Measurements from ENCODE around the gene PCED1A.

GRCh38 chr20:2858591-2858990, 18.1 kb upstream of the PCED1A start:
- TF ChIP-seq CTCF (IDR thresholded peaks at IDR 0.05) (no peak), POLR2AphosphoS5 (IDR thresholded peaks at IDR 0.05) (no peak), POLR2A (IDR thresholded peaks at IDR 0.05) (no peak), EP300 (IDR thresholded peaks at IDR 0.05) (no peak)

Measured in gastroesophageal sphincter (tissue), 3 donors.